CD4-positive, alpha-beta memory T cell (primary cell): ENCODE data around the gene DSG1. TPM values are rescaled to one million over a fixed set of nuclear protein-coding genes. Genes with fewer than 3 reads are reported as not detected.

Experiments used
- CTCF ChIA-PET: fragments of 350-600 bp; sonication (Branson Sonifier 250); formaldehyde crosslinking; loops from one replicate; lab custom pipeline; 2021; ENCODE audit warnings: inconsistent platforms; ENCODE audit not compliant: partially characterized antibody; lab: Charles Lee
- POLR2A ChIA-PET: fragments of 350-600 bp; sonication (Branson Sonifier 250); formaldehyde crosslinking; loops from one replicate; lab custom pipeline; 2021; ENCODE audit not compliant: partially characterized antibody; lab: Charles Lee
- DNase-seq, 5 donors: peaks; one replicate each; pipeline versions ENCODE4 v3.0.0 to v3.0.0-alpha.2; 2020 to 2022; ENCODE audit warnings: mixed read lengths in 1 of 5
- H3K27ac ChIP-seq: one replicate; pipeline ENCODE4 v1.7.0; 2013; ENCODE audit warnings: low read depth, low read length
- H3K27me3 ChIP-seq: 2 replicates; pipeline ENCODE4 v1.7.0; 2013; ENCODE audit warnings: mild to moderate bottlenecking, low read length, moderate library complexity; ENCODE audit not compliant: insufficient read depth
- H3K36me3 ChIP-seq: 2 replicates; pipeline ENCODE4 v1.7.0; 2013; ENCODE audit warnings: mild to moderate bottlenecking, low read length, moderate library complexity; ENCODE audit not compliant: insufficient read depth
- H3K4me1 ChIP-seq: 2 replicates; pipeline ENCODE4 v1.7.0; 2013; ENCODE audit warnings: mild to moderate bottlenecking, low read length, moderate library complexity; ENCODE audit not compliant: insufficient read depth
- H3K4me3 ChIP-seq, 2 donors: one replicate each; pipeline ENCODE4 v1.7.0; 2013; ENCODE audit warnings: low read length in 2 of 2, mild to moderate bottlenecking in 1 of 2
- H3K9me3 ChIP-seq, 2 donors: one replicate each; pipeline ENCODE4 v1.7.0; 2013; ENCODE audit warnings: low read length in 2 of 2, control low read depth in 1 of 2; ENCODE audit not compliant: control insufficient read depth in 1 of 2
- H3K27ac Mint-ChIP-seq, 7 donors: one replicate each; pipeline ENCODE4 v1.8.0; 2020 to 2021; ENCODE audit warnings: mixed read lengths in 7 of 7, mild to moderate bottlenecking in 6 of 7, inconsistent platforms in 3 of 7, moderate library complexity in 3 of 7
- H3K27me3 Mint-ChIP-seq, 2 donors: one replicate each; pipeline ENCODE4 v1.8.0; 2020 to 2021; ENCODE audit warnings: mixed read lengths in 2 of 2
- H3K36me3 Mint-ChIP-seq, 2 donors: one replicate each; pipeline ENCODE4 v1.8.0; 2020 to 2021; ENCODE audit warnings: mixed read lengths in 2 of 2, inconsistent platforms in 1 of 2, mild to moderate bottlenecking in 1 of 2
- H3K4me1 Mint-ChIP-seq, 4 donors: one replicate each; pipeline ENCODE4 v1.8.0; 2020 to 2021; ENCODE audit warnings: mixed read lengths in 4 of 4, mild to moderate bottlenecking in 1 of 4
- H3K4me3 Mint-ChIP-seq, 8 donors: one replicate each; pipeline ENCODE4 v1.8.0; 2020 to 2021; ENCODE audit warnings: mixed read lengths in 8 of 8, mild to moderate bottlenecking in 7 of 8, moderate library complexity in 6 of 8, inconsistent platforms in 3 of 8
- H3K9me3 Mint-ChIP-seq, 8 donors: one replicate each; pipeline ENCODE4 v1.8.0; 2020 to 2021; ENCODE audit warnings: mixed read lengths in 8 of 8, mild to moderate bottlenecking in 5 of 8, inconsistent platforms in 3 of 8, moderate library complexity in 1 of 8
- intact Hi-C: fragments of 100-400 bp; cut with micrococcal nuclease; formaldehyde crosslinking; loops from one replicate; pipeline ENCODE4 v1.15.1; 2023
- polyA plus RNA-seq, 2 donors: library from polyadenylated mRNA; unstranded; fragments of 300-500 nt; fragmentation: Illumina TruSeq; gene quantifications; one replicate each; pipeline ENCODE4 v1.2.3, GENCODE V29; 2021
- total RNA-seq, 2 experiments: library from RNA; stranded (reverse); gene quantifications; one replicate each; pipeline ENCODE4 v1.2.3, GENCODE V29; 2021

The DSG1 gene
- total and polyA plus RNA-seq, 4 experiments from 2014 or later = not detected

DNA sequence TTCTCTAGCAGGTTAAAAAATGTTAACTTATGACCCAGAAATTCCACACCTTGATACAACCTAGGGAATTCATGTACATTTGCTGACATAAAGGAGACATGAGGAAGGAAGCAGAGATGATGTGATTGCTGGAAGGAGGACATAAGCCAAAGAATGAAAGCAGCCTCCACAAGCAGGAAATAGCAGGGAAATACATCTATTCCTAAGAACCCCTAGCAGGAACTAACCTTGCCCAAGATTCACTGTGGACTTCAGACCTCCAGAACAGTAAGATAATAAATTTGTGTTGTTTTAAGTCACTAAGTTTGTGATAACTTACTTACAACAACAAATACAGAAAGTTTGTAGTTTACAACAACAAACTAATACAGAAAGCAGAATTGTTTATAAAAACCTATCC is 54.0 kb downstream of the DSG1 start:
- no peak for DNase-seq
- Mint-ChIP-seq H3K9me3 (peaks cover 0 to 5% (median 3%) of the 10 kb centered on the region in 8 donors), H3K36me3 (no peaks in the 10 kb centered on the region), H3K4me3 (no peak overlapping the region), H3K27me3 (no peaks in the 10 kb centered on the region), H3K27ac (no peak overlapping the region), H3K4me1 (no peaks in the 10 kb centered on the region)
- ChIA-PET CTCF (no interaction called here), POLR2A (no interaction called here)
- Histone ChIP-seq H3K36me3 (no peaks in the 10 kb centered on the region), H3K27me3 (no peaks in the 10 kb centered on the region), H3K4me3 (no peak overlapping the region), H3K27ac (no peak overlapping the region), H3K9me3 (no peaks in the 10 kb centered on the region), H3K4me1 (no peaks in the 10 kb centered on the region)
- intact Hi-C loops = no loop called here

GRCh38 chr18:31373641-31374040 is 55.7 kb downstream of the DSG1 start:
- Histone ChIP-seq H3K27me3 (no peaks in the 10 kb centered on the region), H3K27ac (no peak overlapping the region), H3K36me3 (no peaks in the 10 kb centered on the region), H3K9me3 (no peaks in the 10 kb centered on the region), H3K4me3 (no peak overlapping the region), H3K4me1 (no peaks in the 10 kb centered on the region)
- Mint-ChIP-seq H3K27me3 (no peaks in the 10 kb centered on the region), H3K9me3 (peaks cover 0 to 5% (median 2%) of the 10 kb centered on the region in 8 donors), H3K4me3 (no peak overlapping the region), H3K36me3 (no peaks in the 10 kb centered on the region), H3K4me1 (no peaks in the 10 kb centered on the region), H3K27ac (no peak overlapping the region)
- DNase-seq = no peak
- ChIA-PET CTCF (no interaction called here), POLR2A (no interaction called here)
- intact Hi-C loops = no loop called here

DNA sequence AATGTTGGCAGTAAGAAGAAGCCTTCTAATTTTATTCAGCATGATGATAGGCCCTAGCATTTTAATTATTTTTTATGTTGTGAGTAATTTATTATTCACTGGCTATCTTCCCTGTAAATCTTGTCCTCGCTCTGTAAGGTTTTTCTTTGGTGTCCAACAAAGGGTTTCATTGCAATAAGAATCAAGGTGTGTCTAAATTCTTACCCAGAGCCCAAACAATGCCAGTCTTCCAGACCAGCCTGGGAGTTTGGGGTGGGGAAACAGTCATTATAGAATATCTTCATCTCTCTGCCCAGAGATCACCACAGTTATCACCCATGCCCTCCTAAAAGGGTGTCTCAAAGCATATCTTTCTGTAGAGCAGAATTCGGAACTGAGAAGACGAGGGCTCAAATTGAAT is 58.5 kb downstream of the DSG1 start, which contains the start of gene DSG4:
DSG4 (plus strand) TSS at position 301 of the 400 bp plus-strand sequence. CDS start 135 bp downstream, outside the sequence.
- ChIA-PET CTCF (no interaction called here), POLR2A (no interaction called here)
- Mint-ChIP-seq H3K4me3 (no peak within 1 kb of the TSS), H3K27me3 (no peaks in the 10 kb centered on the region), H3K4me1 (no peaks in the 10 kb centered on the region), H3K27ac (no peak within 1 kb of the TSS), H3K9me3 (peaks cover 0 to 5% (median 0%) of the 10 kb centered on the region in 8 donors), H3K36me3 (no peaks in the 10 kb centered on the region)
- Histone ChIP-seq H3K36me3 (no peaks in the 10 kb centered on the region), H3K4me1 (no peaks in the 10 kb centered on the region), H3K9me3 (no peaks in the 10 kb centered on the region), H3K27me3 (no peaks in the 10 kb centered on the region), H3K4me3 (no peak within 1 kb of the TSS), H3K27ac (no peak within 1 kb of the TSS)
- intact Hi-C loops = no loop called here
- DNase-seq = no peak

DNA sequence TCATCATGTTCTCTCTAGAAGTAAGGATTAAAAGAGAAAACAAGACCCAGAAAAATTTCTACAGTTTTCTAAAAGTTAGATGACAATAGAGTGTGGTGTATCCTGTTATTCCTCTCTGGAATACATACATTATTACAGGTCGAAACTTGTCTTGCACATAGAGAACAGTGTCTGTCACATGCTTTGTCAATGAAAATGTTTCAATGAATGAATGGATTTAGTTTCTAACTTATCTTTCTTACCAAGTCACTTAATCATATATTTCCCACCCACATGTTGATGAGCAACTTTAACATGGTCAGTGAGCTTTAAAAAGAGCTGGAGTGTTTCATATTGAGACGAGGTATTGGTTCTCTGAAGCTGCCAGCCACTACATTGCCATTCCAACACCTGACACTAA is 63.0 kb downstream of the DSG1 start:
- Histone ChIP-seq H3K4me3 (no peak overlapping the region), H3K9me3 (no peaks in the 10 kb centered on the region), H3K27me3 (no peaks in the 10 kb centered on the region), H3K27ac (no peak overlapping the region), H3K4me1 (no peaks in the 10 kb centered on the region), H3K36me3 (no peaks in the 10 kb centered on the region)
- no peaks in the 10 kb centered on the region for H3K4me1 Mint-ChIP-seq
- no peaks in the 10 kb centered on the region for H3K36me3 Mint-ChIP-seq
- H3K27me3 Mint-ChIP-seq = no peaks in the 10 kb centered on the region
- ChIA-PET CTCF (no interaction called here), POLR2A (no interaction called here)
- no peak overlapping the region for H3K4me3 Mint-ChIP-seq
- peaks cover 0 to 6% (median 3%) of the 10 kb centered on the region in 8 donors for H3K9me3 Mint-ChIP-seq
- DNase-seq = no peak
- H3K27ac Mint-ChIP-seq = no peak overlapping the region
- intact Hi-C loops = no loop called here

- intact Hi-C loops = no loop called here
- ChIA-PET POLR2A (no interaction called here), CTCF (no interaction called here)
Observed at GRCh38 chr18:31382107-31382506, 64.1 kb downstream of the DSG1 start.

GRCh38 chr18:31386741-31387140 is 68.8 kb downstream of the DSG1 start:
- DNase-seq = no peak
- POLR2A ChIA-PET = no interaction called here

More at GRCh38 chr18:31382107-31382506, 64.1 kb downstream of the DSG1 start:
- Histone ChIP-seq H3K4me1 (no peaks in the 10 kb centered on the region), H3K9me3 (no peaks in the 10 kb centered on the region), H3K27me3 (no peaks in the 10 kb centered on the region), H3K36me3 (no peaks in the 10 kb centered on the region), H3K27ac (no peak overlapping the region), H3K4me3 (no peak overlapping the region)
- H3K4me1 Mint-ChIP-seq = no peaks in the 10 kb centered on the region
- no peaks in the 10 kb centered on the region for H3K36me3 Mint-ChIP-seq
- no peak overlapping the region for H3K4me3 Mint-ChIP-seq
- no peak for DNase-seq
- H3K27ac Mint-ChIP-seq = no peak overlapping the region
- peaks cover 0 to 5% (median 3%) of the 10 kb centered on the region in 8 donors for H3K9me3 Mint-ChIP-seq
- no peaks in the 10 kb centered on the region for H3K27me3 Mint-ChIP-seq

DNA sequence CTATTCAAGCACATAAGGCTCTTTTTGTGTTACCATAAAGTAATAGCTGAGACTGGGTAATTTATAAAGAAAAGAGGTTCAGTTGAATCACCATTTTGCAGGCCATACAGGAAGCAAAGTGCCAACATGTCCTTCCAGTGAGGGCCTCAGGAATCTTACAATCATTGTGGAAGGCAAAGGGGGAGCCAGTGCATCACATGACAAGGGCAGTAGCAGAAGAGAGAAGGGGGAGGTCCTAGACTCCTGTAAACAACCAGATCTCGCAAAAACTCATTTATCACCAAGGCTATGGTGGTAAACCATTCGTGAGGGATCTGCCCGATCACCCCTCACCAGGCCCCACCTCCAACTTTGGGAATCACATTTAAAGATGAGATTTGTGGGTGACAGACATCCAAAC is 75.3 kb downstream of the DSG1 start:
- Histone ChIP-seq H3K4me1 (no peaks in the 10 kb centered on the region), H3K27me3 (no peaks in the 10 kb centered on the region), H3K9me3 (no peaks in the 10 kb centered on the region), H3K4me3 (no peak overlapping the region), H3K36me3 (no peaks in the 10 kb centered on the region), H3K27ac (no peak overlapping the region)
- Mint-ChIP-seq H3K4me1 (no peaks in the 10 kb centered on the region), H3K27me3 (peaks cover 0 to 3% of the 10 kb centered on the region in 2 donors), H3K4me3 (no peak overlapping the region), H3K27ac (no peak overlapping the region), H3K36me3 (no peaks in the 10 kb centered on the region), H3K9me3 (peaks cover 0 to 8% (median 3%) of the 10 kb centered on the region in 8 donors)
- ChIA-PET CTCF (no interaction called here), POLR2A (no interaction called here)
- intact Hi-C loops = no loop called here
- no peak for DNase-seq

More at GRCh38 chr18:31386741-31387140, 68.8 kb downstream of the DSG1 start:
- no peak overlapping the region for H3K4me3 ChIP-seq
- intact Hi-C loops = no loop called here
- no peaks in the 10 kb centered on the region for H3K9me3 ChIP-seq
- no peaks in the 10 kb centered on the region for H3K36me3 ChIP-seq
- no peaks in the 10 kb centered on the region for H3K27me3 ChIP-seq
- H3K4me1 Mint-ChIP-seq = no peaks in the 10 kb centered on the region
- CTCF ChIA-PET = no interaction called here
- no peaks in the 10 kb centered on the region for H3K4me1 ChIP-seq
- H3K27ac Mint-ChIP-seq = no peak overlapping the region
- H3K36me3 Mint-ChIP-seq = no peaks in the 10 kb centered on the region
- H3K27ac ChIP-seq = no peak overlapping the region
- no peak overlapping the region for H3K4me3 Mint-ChIP-seq
- H3K27me3 Mint-ChIP-seq = peaks cover 0 to 3% of the 10 kb centered on the region in 2 donors
- H3K9me3 Mint-ChIP-seq = peaks cover 1 to 11% (median 3%) of the 10 kb centered on the region in 8 donors
